Neural progenitor cell (in vitro differentiated cells): ENCODE measurements around the gene RELN. TPM values are rescaled to one million over a fixed set of nuclear protein-coding genes. Genes with fewer than 3 reads are reported as not detected.
A peak's percentile ranks its signal among the peaks of the same experiment; 100 is the strongest.

Experiments used
- DNase-seq: peaks from one replicate; pipeline ENCODE4 v3.0.0-alpha.2; 2016; ENCODE audit warnings: low spot score
- H2AFZ ChIP-seq: fragments of 200-600 bp; sonication (generic); replicated peaks from 2 replicates; pipeline ENCODE4 v1.6.1; 2016; ENCODE audit warnings: antibody characterized with exemption
- H3F3A ChIP-seq: fragments of 200-600 bp; sonication (generic); 2 replicates; pipeline ENCODE4 v1.6.1; 2016; ENCODE audit warnings: antibody characterized with exemption, low read depth
- H3K27ac ChIP-seq: fragments of 200-600 bp; sonication (generic); 2 replicates; pipeline ENCODE4 v1.5.1; 2016; ENCODE audit warnings: mild to moderate bottlenecking
- H3K27me3 ChIP-seq: fragments of 200-600 bp; sonication (generic); 2 replicates; pipeline ENCODE4 v1.6.1; 2016; ENCODE audit warnings: mild to moderate bottlenecking, moderate library complexity
- H3K36me3 ChIP-seq: fragments of 200-600 bp; sonication (generic); 2 replicates; pipeline ENCODE4 v1.5.1; 2016
- H3K4me1 ChIP-seq: fragments of 200-600 bp; sonication (generic); 2 replicates; pipeline ENCODE4 v1.6.1; 2016; ENCODE audit warnings: mixed run types
- H3K4me2 ChIP-seq: fragments of 200-600 bp; sonication (generic); 2 replicates; pipeline ENCODE4 v1.6.1; 2016
- H3K4me3 ChIP-seq: fragments of 200-600 bp; sonication (generic); 2 replicates; pipeline ENCODE4 v1.5.1; 2016
- H3K79me2 ChIP-seq: fragments of 200-600 bp; sonication (generic); 2 replicates; pipeline ENCODE4 v1.6.1; 2016; ENCODE audit warnings: low read depth
- H3K9ac ChIP-seq: fragments of 200-600 bp; sonication (generic); 2 replicates; pipeline ENCODE4 v1.6.1; 2016
- H3K9me3 ChIP-seq: fragments of 200-600 bp; sonication (generic); 2 replicates; pipeline ENCODE4 v1.5.1; 2016; ENCODE audit warnings: low read depth
- H4K20me1 ChIP-seq: fragments of 200-600 bp; sonication (generic); 2 replicates; pipeline ENCODE4 v1.6.1; 2016; ENCODE audit warnings: low read depth
- H3K27ac Mint-ChIP-seq: 3 replicates; pipeline ENCODE4 v1.8.0; 2021; ENCODE audit warnings: mixed read lengths
- H3K27me3 Mint-ChIP-seq: 2 replicates; pipeline ENCODE4 v1.8.0; 2022; ENCODE audit warnings: low read depth, mild to moderate bottlenecking, inconsistent platforms, moderate library complexity, mixed read lengths; ENCODE audit not compliant: insufficient read depth
- H3K36me3 Mint-ChIP-seq: 3 replicates; pipeline ENCODE4 v1.8.0; 2021; ENCODE audit warnings: mixed read lengths
- H3K4me1 Mint-ChIP-seq: 3 replicates; pipeline ENCODE4 v1.8.0; 2021; ENCODE audit warnings: mixed read lengths
- H3K4me3 Mint-ChIP-seq: 3 replicates; pipeline ENCODE4 v1.8.0; 2021; ENCODE audit warnings: mild to moderate bottlenecking, moderate library complexity, mixed read lengths
- H3K9me3 Mint-ChIP-seq: 3 replicates; pipeline ENCODE4 v1.8.0; 2020; ENCODE audit warnings: mixed read lengths
- CTCF ChIP-seq: fragments of 200-600 bp; sonication (generic); IDR thresholded peaks from 2 replicates; pipeline ENCODE4 v1.5.1; 2017; ENCODE audit warnings: antibody characterized with exemption, mild to moderate bottlenecking
- EZH2 ChIP-seq: fragments of 200-600 bp; sonication (generic); IDR thresholded peaks from 2 replicates; pipeline ENCODE4 v1.6.1; 2017; ENCODE audit warnings: antibody characterized with exemption, mild to moderate bottlenecking, moderate library complexity
- EZH2phosphoT487 ChIP-seq: fragments of 200-600 bp; sonication (generic); IDR thresholded peaks from 2 replicates; pipeline ENCODE4 v1.6.1; 2017; ENCODE audit warnings: antibody characterized with exemption
- total RNA-seq: library from RNA; depleted of rRNA; stranded (reverse); fragments of >200 nt; gene quantifications from 2 replicates; pipeline ENCODE4 v1.2.3, GENCODE V29; 2015; ENCODE audit warnings: low replicate concordance

Gene RELN
- total RNA-seq, 1 donor from 2014 or later, result 0.02 TPM

GRCh38 chr7:103636153-103636552, 353.3 kb downstream of the RELN start:
- Mint-ChIP-seq H3K9me3 (no peaks in the 10 kb centered on the region), H3K27ac (no peak overlapping the region), H3K36me3 (no peaks in the 10 kb centered on the region), H3K27me3 (no peaks in the 10 kb centered on the region), H3K4me3 (no peak overlapping the region), H3K4me1 (no peaks in the 10 kb centered on the region)
- H3K27ac ChIP-seq, result no peak overlapping the region
- no peaks in the 10 kb centered on the region for H3K36me3 ChIP-seq
- H3K4me2 ChIP-seq, result no peak overlapping the region
- H3K4me3 ChIP-seq, result no peak overlapping the region
- no peaks in the 10 kb centered on the region for H3K4me1 ChIP-seq
- DNase-seq, result peak; percentile 35
- TF ChIP-seq EZH2phosphoT487 (no peak), EZH2 (no peak), CTCF (no peak)
- H2AFZ ChIP-seq, result no peak overlapping the region
- H3F3A ChIP-seq, result no peaks in the 10 kb centered on the region
- H3K27me3 ChIP-seq, result no peaks in the 10 kb centered on the region
- H3K79me2 ChIP-seq, result no peaks in the 10 kb centered on the region
- H3K9me3 ChIP-seq, result no peaks in the 10 kb centered on the region
- H3K9ac ChIP-seq, result no peak overlapping the region
- no peaks in the 10 kb centered on the region for H4K20me1 ChIP-seq

- H3K36me3 ChIP-seq, result no peaks in the 10 kb centered on the region
Measured at GRCh38 chr7:103632972-103633371, 356.5 kb downstream of the RELN start.

GRCh38 chr7:103632005-103632639, 357.3 kb downstream of the RELN start:
- H3K27me3 ChIP-seq, result no peaks in the 10 kb centered on the region
- peaks cover 3% of the 10 kb centered on the region for H3K4me1 Mint-ChIP-seq
- no peak for DNase-seq
- H3K27ac ChIP-seq, result no peak overlapping the region
- H3K9ac ChIP-seq, result no peak overlapping the region
- H3K27ac Mint-ChIP-seq, result no peak overlapping the region
- H3K36me3 ChIP-seq, result no peaks in the 10 kb centered on the region
- H3K4me3 Mint-ChIP-seq, result no peak overlapping the region
- TF ChIP-seq CTCF (no peak), EZH2 (no peak), EZH2phosphoT487 (no peak)
- H3K9me3 ChIP-seq, result no peaks in the 10 kb centered on the region
- H4K20me1 ChIP-seq, result no peaks in the 10 kb centered on the region
- H3K9me3 Mint-ChIP-seq, result no peaks in the 10 kb centered on the region
- H2AFZ ChIP-seq, result no peak overlapping the region
- no peak overlapping the region for H3K4me3 ChIP-seq
- no peaks in the 10 kb centered on the region for H3F3A ChIP-seq
- H3K36me3 Mint-ChIP-seq, result no peaks in the 10 kb centered on the region
- H3K4me1 ChIP-seq, result no peaks in the 10 kb centered on the region
- no peaks in the 10 kb centered on the region for H3K79me2 ChIP-seq
- H3K4me2 ChIP-seq, result no peak overlapping the region
- no peaks in the 10 kb centered on the region for H3K27me3 Mint-ChIP-seq

More at GRCh38 chr7:103632972-103633371, 356.5 kb downstream of the RELN start:
- no peak overlapping the region for H3K4me2 ChIP-seq
- no peak overlapping the region for H3K4me3 ChIP-seq
- Mint-ChIP-seq H3K27me3 (no peaks in the 10 kb centered on the region), H3K27ac (no peak overlapping the region), H3K9me3 (no peaks in the 10 kb centered on the region), H3K4me1 (no peaks in the 10 kb centered on the region), H3K4me3 (no peak overlapping the region), H3K36me3 (no peaks in the 10 kb centered on the region)
- H3K4me1 ChIP-seq, result no peaks in the 10 kb centered on the region
- TF ChIP-seq CTCF, result no peak
- no peak for TF ChIP-seq EZH2
- TF ChIP-seq EZH2phosphoT487, result no peak
- H4K20me1 ChIP-seq, result no peaks in the 10 kb centered on the region
- no peaks in the 10 kb centered on the region for H3K27me3 ChIP-seq
- no peaks in the 10 kb centered on the region for H3K79me2 ChIP-seq
- DNase-seq, result no peak
- H3K9ac ChIP-seq, result no peak overlapping the region
- no peaks in the 10 kb centered on the region for H3K9me3 ChIP-seq
- H2AFZ ChIP-seq, result no peak overlapping the region
- no peak overlapping the region for H3K27ac ChIP-seq
- H3F3A ChIP-seq, result no peaks in the 10 kb centered on the region
